ENCODE measurements around the gene IFNE. TPM values are rescaled to one million over a fixed set of nuclear protein-coding genes. Genes with fewer than 3 reads are reported as not detected.
"Not testable (repeated sequence)": the region's sequence is repeated elsewhere in the genome, so short reads cannot be mapped to it uniquely, and the experiment has no call there.

Gene IFNE
- total RNA-seq, 2 donors from 2014 or later, result not detected

- H3K4me3 ChIP-seq, result no peak within 1 kb of the TSS
- TF ChIP-seq CTCF (IDR thresholded peaks at IDR 0.05), result no peak
- H3K4me1 ChIP-seq (ENCODE audit: control insufficient read depth in 1 of 2, low read depth in 2 of 2), result no peaks in the 10 kb centered on the region
- H3K36me3 ChIP-seq, result no peaks in the 10 kb centered on the region
- peaks cover 4% of the 10 kb centered on the region for H3K27me3 ChIP-seq (replicated peaks; ENCODE audit: insufficient read depth)
- no peaks in the 10 kb centered on the region for H3K9me3 ChIP-seq
- no peak for ATAC-seq (ENCODE audit: insufficient number of reproducible peaks, low FRiP score, low read depth)
- no peak for DNase-seq (ENCODE audit: low spot score)
- no peak within 1 kb of the TSS for H3K27ac ChIP-seq
Observed at GRCh38 chr9:21440139-21440538, 42.0 kb downstream of the IFNE start, which contains the start of gene IFNA1. TSS of gene IFNA1 (plus strand) at chr9:21440439. CDS start at chr9:21440508, 69 bp downstream.

GRCh38 chr9:21435015-21435383 is 47.1 kb downstream of the IFNE start:
- ATAC-seq (ENCODE audit: insufficient number of reproducible peaks, low FRiP score, low read depth); H3K4me3 ChIP-seq; H3K9me3 ChIP-seq; H3K27me3 ChIP-seq (replicated peaks; ENCODE audit: insufficient read depth); H3K36me3 ChIP-seq; DNase-seq (ENCODE audit: low spot score); H3K27ac ChIP-seq; H3K4me1 ChIP-seq (ENCODE audit: control insufficient read depth in 1 of 2, low read depth in 2 of 2): not testable (repeated sequence)

GRCh38 chr9:21434202-21435014 is 47.7 kb downstream of the IFNE start:
- Histone ChIP-seq H3K4me3 (no peak overlapping the region), H3K27ac (no peak overlapping the region), H3K4me1 (ENCODE audit: control insufficient read depth in 1 of 2, low read depth in 2 of 2) (no peaks in the 10 kb centered on the region), H3K9me3 (no peaks in the 10 kb centered on the region), H3K27me3 (replicated peaks; ENCODE audit: insufficient read depth) (peaks cover 4% of the 10 kb centered on the region), H3K36me3 (no peaks in the 10 kb centered on the region)
- TF ChIP-seq CTCF (IDR thresholded peaks at IDR 0.05), result no peak
- DNase-seq (ENCODE audit: low spot score) (no peak), ATAC-seq (ENCODE audit: insufficient number of reproducible peaks, low FRiP score, low read depth) (no peak)

- Histone ChIP-seq H3K4me3 (no peak overlapping the region), H3K9me3 (no peaks in the 10 kb centered on the region), H3K27me3 (replicated peaks; ENCODE audit: insufficient read depth) (peaks cover 4% of the 10 kb centered on the region), H3K36me3 (no peaks in the 10 kb centered on the region), H3K27ac (no peak overlapping the region), H3K4me1 (ENCODE audit: control insufficient read depth in 1 of 2, low read depth in 2 of 2) (no peaks in the 10 kb centered on the region)
- no peak for TF ChIP-seq CTCF (IDR thresholded peaks at IDR 0.05)
- no peak for DNase-seq (ENCODE audit: low spot score)
- no peak for ATAC-seq (ENCODE audit: insufficient number of reproducible peaks, low FRiP score, low read depth)
Observed at GRCh38 chr9:21432672-21433425, 49.3 kb downstream of the IFNE start.

Other genes with a start within 250 kb of the IFNE start
- gene IFNA14, start 242.3 kb downstream of the IFNE start, total RNA-seq, result not detected
- 1 to 10 TPM in 1 of 2 donors, under 1 TPM in 1; 0.68 to 2.5 TPM for gene IFNA5, start 177.0 kb downstream of the IFNE start, total RNA-seq
- gene KLHL9, start 146.9 kb downstream of the IFNE start, total RNA-seq, result 10 to 100 TPM; 14.9 to 23.4 TPM
- not detected for gene IFNA6, start 131.4 kb downstream of the IFNE start, total RNA-seq
- not detected for gene IFNA13, start 114.3 kb downstream of the IFNE start, total RNA-seq
- gene IFNA2, start 96.9 kb downstream of the IFNE start, total RNA-seq, result not detected
- not detected for gene IFNA8, start 73.2 kb downstream of the IFNE start, total RNA-seq
- gene IFNA1, start 41.9 kb downstream of the IFNE start, total RNA-seq, result not detected

All from thoracic aorta (tissue), 2 donors.